Trophoblast cell (in vitro differentiated cells and primary cell): Measurements from ENCODE around the gene LEO1.
A peak's percentile ranks its signal among the peaks of the same experiment; 100 is the strongest.

Source experiments
- DNase-seq, 2 donors: peaks; one replicate each; pipeline ENCODE4 v3.0.0-alpha.2; 2016
- H2AFZ ChIP-seq: 2 replicates; pipeline ENCODE4 v1.6.1; 2013; ENCODE audit warnings: low read length, moderate library complexity, mild to moderate bottlenecking; ENCODE audit not compliant: insufficient read depth, poor library complexity
- H2AK5ac ChIP-seq: 2 replicates; pipeline ENCODE4 v1.6.1; 2013; ENCODE audit warnings: mild to moderate bottlenecking, low read length
- H2BK120ac ChIP-seq: 2 replicates; pipeline ENCODE4 v1.6.1; 2013; ENCODE audit warnings: low read length, mild to moderate bottlenecking, moderate library complexity; ENCODE audit not compliant: insufficient read depth, poor library complexity
- H2BK12ac ChIP-seq: 2 replicates; pipeline ENCODE4 v1.6.1; 2013; ENCODE audit warnings: mild to moderate bottlenecking, low read length, moderate library complexity
- H2BK5ac ChIP-seq: 2 replicates; pipeline ENCODE4 v1.6.1; 2013; ENCODE audit warnings: low read length, low read depth, moderate library complexity, mild to moderate bottlenecking; ENCODE audit not compliant: poor library complexity
- H3K14ac ChIP-seq: 2 replicates; pipeline ENCODE4 v1.6.1; 2013; ENCODE audit warnings: mild to moderate bottlenecking, low read length
- H3K18ac ChIP-seq: 2 replicates; pipeline ENCODE4 v1.6.1; 2013; ENCODE audit warnings: mild to moderate bottlenecking, low read length
- H3K23ac ChIP-seq: 2 replicates; pipeline ENCODE4 v1.6.1; 2013; ENCODE audit warnings: low read length
- H3K27ac ChIP-seq: 2 replicates; pipeline ENCODE4 v1.5.1; 2013; ENCODE audit warnings: low read depth, mild to moderate bottlenecking, inconsistent platforms, low read length, moderate library complexity
- H3K27me3 ChIP-seq: 2 replicates; pipeline ENCODE4 v1.6.1; 2013; ENCODE audit warnings: inconsistent platforms, mild to moderate bottlenecking, low read length, moderate library complexity; ENCODE audit not compliant: insufficient read depth
- H3K36me3 ChIP-seq, 2 experiments: 1 replicate in 1 of 2; 2 replicates in 1 of 2; pipeline ENCODE4 v1.6.1; 2013; ENCODE audit warnings: low read length in 2 of 2, mild to moderate bottlenecking in 2 of 2, moderate library complexity in 1 of 2; ENCODE audit not compliant: insufficient read depth in 2 of 2, control insufficient read depth in 1 of 2
- H3K4ac ChIP-seq: 2 replicates; pipeline ENCODE4 v1.6.1; 2013; ENCODE audit warnings: low read depth, mild to moderate bottlenecking, low read length, moderate library complexity
- H3K4me1 ChIP-seq, 2 experiments: 1 replicate in 1 of 2; 2 replicates in 1 of 2; pipeline ENCODE4 v1.6.1; 2013; ENCODE audit warnings: low read length in 2 of 2, mild to moderate bottlenecking in 2 of 2, moderate library complexity in 1 of 2; ENCODE audit not compliant: insufficient read depth in 2 of 2, control insufficient read depth in 1 of 2
- H3K4me2 ChIP-seq: 2 replicates; pipeline ENCODE4 v1.6.1; 2013; ENCODE audit warnings: inconsistent platforms, mild to moderate bottlenecking, low read length, moderate library complexity
- H3K4me3 ChIP-seq: 2 replicates; pipeline ENCODE4 v1.5.1; 2013; ENCODE audit warnings: mild to moderate bottlenecking, low read depth, low read length, inconsistent platforms
- H3K79me1 ChIP-seq: one replicate; pipeline ENCODE4 v1.6.1; 2013; ENCODE audit warnings: low read length
- H3K79me2 ChIP-seq: 2 replicates; pipeline ENCODE4 v1.6.1; 2013; ENCODE audit warnings: low read length, mild to moderate bottlenecking; ENCODE audit not compliant: control insufficient read depth, insufficient read depth, poor library complexity
- H3K9ac ChIP-seq: 2 replicates; pipeline ENCODE4 v1.6.1; 2013; ENCODE audit warnings: mild to moderate bottlenecking, low read length
- H3K9me3 ChIP-seq: 2 replicates; pipeline ENCODE4 v1.6.1; 2013; ENCODE audit warnings: low read depth, mild to moderate bottlenecking, control low read depth, inconsistent platforms, low read length; ENCODE audit not compliant: insufficient read depth
- H4K12ac ChIP-seq: 2 replicates; pipeline ENCODE4 v1.6.1; 2013; ENCODE audit warnings: low read depth, mild to moderate bottlenecking, low read length, moderate library complexity
- H4K8ac ChIP-seq: 2 replicates; pipeline ENCODE4 v1.6.1; 2013; ENCODE audit warnings: low read depth, mild to moderate bottlenecking, low read length, moderate library complexity
- H4K91ac ChIP-seq: one replicate; pipeline ENCODE4 v1.6.1; 2013; ENCODE audit warnings: low read depth, mild to moderate bottlenecking, low read length, moderate library complexity
- WGBS: extraction: QIAGEN DNeasy Blood & Tissue Kit; methylation state at CpG from one replicate; pipeline ENCODE4 v1.1.7; 2013; ENCODE audit warnings: missing lambda C conversion rate; ENCODE audit not compliant: insufficient read length, insufficient coverage; ENCODE audit errors: extremely low coverage; 5-methylcytosine and 5-hydroxymethylcytosine counted together

Gene LEO1

GRCh38 chr15:51970132-51970817, 1.3 kb downstream of the LEO1 start:
- Histone ChIP-seq H3K4me3 (no peak overlapping the region), H2BK12ac (no peak overlapping the region), H3K79me1 (peaks cover 8% of the 10 kb centered on the region), H3K9me3 (no peaks in the 10 kb centered on the region), H3K4me1 (peaks cover 0 to 3% of the 10 kb centered on the region in 2 experiments), H3K4ac (peak overlapping the region; percentile 77), H3K27me3 (no peaks in the 10 kb centered on the region), H3K14ac (no peak overlapping the region), H3K27ac (no peak overlapping the region), H3K18ac (no peak overlapping the region), H3K23ac (no peak overlapping the region), H4K12ac (no peak overlapping the region), H4K91ac (no peak overlapping the region), H3K36me3 (peaks cover 0 to 2% of the 10 kb centered on the region in 2 experiments), H2AK5ac (no peak overlapping the region), H3K4me2 (peak overlapping the region; percentile 87), H2BK120ac (no peak overlapping the region), H3K79me2 (peaks cover 7% of the 10 kb centered on the region), H2BK5ac (no peak overlapping the region), H2AFZ (no peak overlapping the region), H3K9ac (peak overlapping the region; percentile 41), H4K8ac (no peak overlapping the region)
- no peak for DNase-seq
- WGBS = no CpG with 5 or more reads among the region's 4 CpGs

- H3K36me3 ChIP-seq = peaks cover 2% of the 10 kb centered on the region in 2 experiments
- no CpG with 5 or more reads among the region's 4 CpGs for WGBS
- no peak for DNase-seq
Observed at GRCh38 chr15:51969728-51970127, 1.9 kb downstream of the LEO1 start.

GRCh38 chr15:51967583-51967982, 4.0 kb downstream of the LEO1 start:
- Histone ChIP-seq H2BK5ac (no peak overlapping the region), H3K4me2 (no peak overlapping the region), H2BK120ac (no peak overlapping the region), H3K9ac (no peak overlapping the region), H3K36me3 (peaks cover 0 to 2% of the 10 kb centered on the region in 2 experiments), H2AK5ac (no peak overlapping the region), H3K27ac (no peak overlapping the region), H3K4me3 (no peak overlapping the region), H2BK12ac (no peak overlapping the region), H3K4me1 (peaks cover 0 to 3% of the 10 kb centered on the region in 2 experiments), H3K79me2 (peaks cover 7% of the 10 kb centered on the region), H3K18ac (no peak overlapping the region), H3K79me1 (peaks cover 8% of the 10 kb centered on the region), H3K14ac (no peak overlapping the region), H3K27me3 (no peaks in the 10 kb centered on the region), H4K8ac (no peak overlapping the region), H3K4ac (no peak overlapping the region), H2AFZ (no peak overlapping the region), H3K9me3 (no peaks in the 10 kb centered on the region), H3K23ac (no peak overlapping the region), H4K12ac (no peak overlapping the region), H4K91ac (no peak overlapping the region)
- DNase-seq = no peak
- no CpG with 5 or more reads among the region's 6 CpGs for WGBS

More at GRCh38 chr15:51969728-51970127, 1.9 kb downstream of the LEO1 start:
- Histone ChIP-seq H3K18ac (no peak overlapping the region), H2BK12ac (no peak overlapping the region), H3K23ac (no peak overlapping the region), H3K27me3 (no peaks in the 10 kb centered on the region), H4K12ac (no peak overlapping the region), H3K14ac (no peak overlapping the region), H3K9ac (no peak overlapping the region), H2BK120ac (no peak overlapping the region), H3K4me1 (peaks cover 0 to 3% of the 10 kb centered on the region in 2 experiments), H3K27ac (no peak overlapping the region), H3K4me2 (no peak overlapping the region), H4K91ac (no peak overlapping the region), H3K4me3 (no peak overlapping the region), H2AFZ (no peak overlapping the region), H2AK5ac (no peak overlapping the region), H3K79me2 (peaks cover 7% of the 10 kb centered on the region), H4K8ac (no peak overlapping the region), H2BK5ac (no peak overlapping the region), H3K79me1 (peaks cover 8% of the 10 kb centered on the region), H3K4ac (no peak overlapping the region), H3K9me3 (no peaks in the 10 kb centered on the region)

GRCh38 chr15:51966192-51966591, 5.4 kb downstream of the LEO1 start:
- WGBS = no CpG with 5 or more reads among the region's 4 CpGs
- no peak for DNase-seq
- no peak overlapping the region for H2BK120ac ChIP-seq
- H4K8ac ChIP-seq = no peak overlapping the region
- H2BK12ac ChIP-seq = no peak overlapping the region
- no peak overlapping the region for H3K4me3 ChIP-seq
- H2AK5ac ChIP-seq = no peak overlapping the region
- H3K9me3 ChIP-seq = no peaks in the 10 kb centered on the region
- H4K91ac ChIP-seq = no peak overlapping the region
- no peak overlapping the region for H2AFZ ChIP-seq
- no peak overlapping the region for H3K4ac ChIP-seq
- H2BK5ac ChIP-seq = no peak overlapping the region
- no peak overlapping the region for H3K18ac ChIP-seq
- H3K27me3 ChIP-seq = no peaks in the 10 kb centered on the region
- H3K79me2 ChIP-seq = peaks cover under 1% of the 10 kb centered on the region
- no peak overlapping the region for H4K12ac ChIP-seq
- H3K36me3 ChIP-seq = peaks cover 7 to 11% of the 10 kb centered on the region in 2 experiments
- H3K27ac ChIP-seq = no peak overlapping the region
- peaks cover under 1% of the 10 kb centered on the region for H3K79me1 ChIP-seq
- H3K4me2 ChIP-seq = no peak overlapping the region
- no peak overlapping the region for H3K14ac ChIP-seq
- no peak overlapping the region for H3K9ac ChIP-seq
- peaks cover 0 to 3% of the 10 kb centered on the region in 2 experiments for H3K4me1 ChIP-seq
- no peak overlapping the region for H3K23ac ChIP-seq
